ENCODE measurements around the gene TMEM132D.

- TF ChIP-seq EZH2 (IDR thresholded peaks at IDR 0.05; ENCODE audit: insufficient read depth, poor library complexity, severe bottlenecking) (no peak), EZH2phosphoT487 (IDR thresholded peaks at IDR 0.05; ENCODE audit: insufficient read depth, low read depth) (no peak)
Measured at GRCh38 chr12:129115558-129115957, 788.3 kb downstream of the TMEM132D start.

Data from GM23248 (cell line).